ENCODE measurements around the gene KLK8. TPM values are rescaled to one million over a fixed set of nuclear protein-coding genes. Genes with fewer than 3 reads are reported as not detected.

KLK8 gene
- total and polyA plus RNA-seq, 2 of the 13 experiments (the other 11 are each of a cell fraction or from before 2014, with no cell fraction given) = not detected

DNA sequence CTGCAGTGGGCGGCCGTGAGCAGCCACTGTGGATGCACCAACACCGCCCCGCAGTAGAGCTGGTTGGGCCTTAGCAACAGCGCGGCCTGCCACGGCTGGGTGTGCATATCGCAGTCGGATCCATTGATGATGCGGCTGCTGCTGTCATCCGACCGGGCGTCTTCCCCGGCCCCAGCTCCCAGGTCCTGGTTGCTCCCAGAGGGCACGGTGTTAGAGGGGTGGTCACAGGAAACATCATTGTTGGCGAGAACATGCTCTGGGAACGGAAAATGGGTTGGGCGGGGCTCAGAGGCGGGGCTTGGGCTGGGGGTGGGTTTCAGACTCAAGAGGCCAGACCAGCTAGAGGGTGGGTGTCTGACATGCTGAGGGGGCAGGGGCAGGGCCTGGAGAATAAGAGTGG is 51.5 kb downstream of the KLK8 start (continued):
- TF ChIP-seq MIER2 (CRISPR knock-in tag; IDR thresholded peaks at IDR 0.05) (no peak), RXRB (CRISPR knock-in tag; IDR thresholded peaks at IDR 0.05; ENCODE audit: borderline replicate concordance) (no peak), SRF (IDR thresholded peaks at IDR 0.05; ENCODE audit: low read depth, low read length) (no peak), ZNF431 (CRISPR knock-in tag; IDR thresholded peaks at IDR 0.05; ENCODE audit: borderline replicate concordance, low read depth) (no peak), GABPB1 (CRISPR knock-in tag; IDR thresholded peaks at IDR 0.05) (no peak), SPEN (CRISPR knock-in tag; IDR thresholded peaks at IDR 0.05; ENCODE audit: low read depth) (no peak), ADNP (CRISPR knock-in tag; IDR thresholded peaks at IDR 0.05) (no peak), ZNF33B (CRISPR knock-in tag; IDR thresholded peaks at IDR 0.05) (no peak)
- TF ChIP-seq, protein P1, sequence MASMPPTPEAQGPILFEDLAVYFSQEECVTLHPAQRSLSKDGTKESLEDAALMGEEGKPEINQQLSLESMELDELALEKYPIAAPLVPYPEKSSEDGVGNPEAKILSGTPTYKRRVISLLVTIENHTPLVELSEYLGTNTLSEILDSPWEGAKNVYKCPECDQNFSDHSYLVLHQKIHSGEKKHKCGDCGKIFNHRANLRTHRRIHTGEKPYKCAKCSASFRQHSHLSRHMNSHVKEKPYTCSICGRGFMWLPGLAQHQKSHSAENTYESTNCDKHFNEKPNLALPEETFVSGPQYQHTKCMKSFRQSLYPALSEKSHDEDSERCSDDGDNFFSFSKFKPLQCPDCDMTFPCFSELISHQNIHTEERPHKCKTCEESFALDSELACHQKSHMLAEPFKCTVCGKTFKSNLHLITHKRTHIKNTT (CRISPR knock-in tag; IDR thresholded peaks at IDR 0.05) = no peak
- TF ChIP-seq, protein P2, sequence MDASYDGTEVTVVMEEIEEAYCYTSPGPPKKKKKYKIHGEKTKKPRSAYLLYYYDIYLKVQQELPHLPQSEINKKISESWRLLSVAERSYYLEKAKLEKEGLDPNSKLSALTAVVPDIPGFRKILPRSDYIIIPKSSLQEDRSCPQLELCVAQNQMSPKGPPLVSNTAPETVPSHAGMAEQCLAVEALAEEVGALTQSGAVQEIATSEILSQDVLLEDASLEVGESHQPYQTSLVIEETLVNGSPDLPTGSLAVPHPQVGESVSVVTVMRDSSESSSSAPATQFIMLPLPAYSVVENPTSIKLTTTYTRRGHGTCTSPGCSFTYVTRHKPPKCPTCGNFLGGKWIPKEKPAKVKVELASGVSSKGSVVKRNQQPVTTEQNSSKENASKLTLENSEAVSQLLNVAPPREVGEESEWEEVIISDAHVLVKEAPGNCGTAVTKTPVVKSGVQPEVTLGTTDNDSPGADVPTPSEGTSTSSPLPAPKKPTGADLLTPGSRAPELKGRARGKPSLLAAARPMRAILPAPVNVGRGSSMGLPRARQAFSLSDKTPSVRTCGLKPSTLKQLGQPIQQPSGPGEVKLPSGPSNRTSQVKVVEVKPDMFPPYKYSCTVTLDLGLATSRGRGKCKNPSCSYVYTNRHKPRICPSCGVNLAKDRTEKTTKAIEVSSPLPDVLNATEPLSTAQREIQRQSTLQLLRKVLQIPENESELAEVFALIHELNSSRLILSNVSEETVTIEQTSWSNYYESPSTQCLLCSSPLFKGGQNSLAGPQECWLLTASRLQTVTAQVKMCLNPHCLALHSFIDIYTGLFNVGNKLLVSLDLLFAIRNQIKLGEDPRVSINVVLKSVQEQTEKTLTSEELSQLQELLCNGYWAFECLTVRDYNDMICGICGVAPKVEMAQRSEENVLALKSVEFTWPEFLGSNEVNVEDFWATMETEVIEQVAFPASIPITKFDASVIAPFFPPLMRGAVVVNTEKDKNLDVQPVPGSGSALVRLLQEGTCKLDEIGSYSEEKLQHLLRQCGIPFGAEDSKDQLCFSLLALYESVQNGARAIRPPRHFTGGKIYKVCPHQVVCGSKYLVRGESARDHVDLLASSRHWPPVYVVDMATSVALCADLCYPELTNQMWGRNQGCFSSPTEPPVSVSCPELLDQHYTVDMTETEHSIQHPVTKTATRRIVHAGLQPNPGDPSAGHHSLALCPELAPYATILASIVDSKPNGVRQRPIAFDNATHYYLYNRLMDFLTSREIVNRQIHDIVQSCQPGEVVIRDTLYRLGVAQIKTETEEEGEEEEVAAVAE (CRISPR knock-in tag; IDR thresholded peaks at IDR 0.05; ENCODE audit: borderline replicate concordance) = no peak
- TF ChIP-seq, protein P3, sequence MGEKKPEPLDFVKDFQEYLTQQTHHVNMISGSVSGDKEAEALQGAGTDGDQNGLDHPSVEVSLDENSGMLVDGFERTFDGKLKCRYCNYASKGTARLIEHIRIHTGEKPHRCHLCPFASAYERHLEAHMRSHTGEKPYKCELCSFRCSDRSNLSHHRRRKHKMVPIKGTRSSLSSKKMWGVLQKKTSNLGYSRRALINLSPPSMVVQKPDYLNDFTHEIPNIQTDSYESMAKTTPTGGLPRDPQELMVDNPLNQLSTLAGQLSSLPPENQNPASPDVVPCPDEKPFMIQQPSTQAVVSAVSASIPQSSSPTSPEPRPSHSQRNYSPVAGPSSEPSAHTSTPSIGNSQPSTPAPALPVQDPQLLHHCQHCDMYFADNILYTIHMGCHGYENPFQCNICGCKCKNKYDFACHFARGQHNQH (CRISPR knock-in tag; IDR thresholded peaks at IDR 0.05) = no peak

Measured in HepG2 (cell line).